AG04449 (cell line): ENCODE results near the gene HDAC4.

Experiments used
- CTCF ChIA-PET: fragments of 350-600 bp; formaldehyde crosslinking; extraction: SDS; loops from one replicate; lab custom pipeline; 2021; ENCODE audit warnings: antibody characterized with exemption; lab: Yijun Ruan, JAX
- POLR2A ChIA-PET: fragments of 400-600, 350-600 bp; formaldehyde crosslinking; extraction: SDS; loops from one replicate; lab custom pipeline; 2020; ENCODE audit warnings: antibody characterized with exemption, inconsistent platforms; lab: Yijun Ruan, JAX
- DNase-seq: peaks from one replicate; pipeline ENCODE4 v3.0.0-alpha.2; 2010; ENCODE audit warnings: low read depth, low spot score
- H3K4me3 ChIP-seq: 2 replicates; pipeline ENCODE4 v1.5.1; 2011; ENCODE audit warnings: low read depth, mild to moderate bottlenecking, control low read depth, low read length
- TF ChIP-seq, protein P1 (sequence below): IDR thresholded peaks from one replicate; pipeline ENCODE4 v1.5.1; 2011; ENCODE audit warnings: mild to moderate bottlenecking, moderate library complexity, low read length, control low read depth, inconsistent platforms; ENCODE audit not compliant: insufficient read depth; ENCODE audit errors: missing control alignments

Gene HDAC4

GRCh38 chr2:239354132-239354790 lies 46.6 kb downstream of the HDAC4 start:
- ChIA-PET POLR2A (no interaction called here), CTCF (no interaction called here)
- TF ChIP-seq, protein P1, sequence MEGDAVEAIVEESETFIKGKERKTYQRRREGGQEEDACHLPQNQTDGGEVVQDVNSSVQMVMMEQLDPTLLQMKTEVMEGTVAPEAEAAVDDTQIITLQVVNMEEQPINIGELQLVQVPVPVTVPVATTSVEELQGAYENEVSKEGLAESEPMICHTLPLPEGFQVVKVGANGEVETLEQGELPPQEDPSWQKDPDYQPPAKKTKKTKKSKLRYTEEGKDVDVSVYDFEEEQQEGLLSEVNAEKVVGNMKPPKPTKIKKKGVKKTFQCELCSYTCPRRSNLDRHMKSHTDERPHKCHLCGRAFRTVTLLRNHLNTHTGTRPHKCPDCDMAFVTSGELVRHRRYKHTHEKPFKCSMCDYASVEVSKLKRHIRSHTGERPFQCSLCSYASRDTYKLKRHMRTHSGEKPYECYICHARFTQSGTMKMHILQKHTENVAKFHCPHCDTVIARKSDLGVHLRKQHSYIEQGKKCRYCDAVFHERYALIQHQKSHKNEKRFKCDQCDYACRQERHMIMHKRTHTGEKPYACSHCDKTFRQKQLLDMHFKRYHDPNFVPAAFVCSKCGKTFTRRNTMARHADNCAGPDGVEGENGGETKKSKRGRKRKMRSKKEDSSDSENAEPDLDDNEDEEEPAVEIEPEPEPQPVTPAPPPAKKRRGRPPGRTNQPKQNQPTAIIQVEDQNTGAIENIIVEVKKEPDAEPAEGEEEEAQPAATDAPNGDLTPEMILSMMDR, result no peak
- no peak overlapping the region for H3K4me3 ChIP-seq
- no peak for DNase-seq

DNA sequence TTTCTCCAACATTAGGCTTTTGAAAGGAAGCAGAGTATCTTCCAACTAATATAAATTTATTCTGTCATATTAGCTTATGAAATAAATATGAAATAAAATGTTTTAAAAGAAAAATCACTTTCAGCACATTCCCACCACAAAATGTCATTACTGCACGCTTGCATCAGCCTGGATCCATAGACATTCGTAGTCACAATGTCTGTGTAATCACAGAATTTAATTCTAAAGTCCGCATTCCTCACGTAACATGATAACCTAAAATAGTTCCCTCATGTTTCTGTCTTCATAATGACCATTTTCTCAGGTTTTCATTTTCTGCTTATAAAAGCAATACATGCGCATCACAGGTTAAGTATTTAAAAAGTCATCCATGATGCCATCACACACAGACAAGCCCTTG lies 47.1 kb downstream of the HDAC4 start:
- DNase-seq, result no peak
- ChIA-PET CTCF (no interaction called here), POLR2A (no interaction called here)
- TF ChIP-seq, protein P1, result no peak
- no peak overlapping the region for H3K4me3 ChIP-seq

DNA sequence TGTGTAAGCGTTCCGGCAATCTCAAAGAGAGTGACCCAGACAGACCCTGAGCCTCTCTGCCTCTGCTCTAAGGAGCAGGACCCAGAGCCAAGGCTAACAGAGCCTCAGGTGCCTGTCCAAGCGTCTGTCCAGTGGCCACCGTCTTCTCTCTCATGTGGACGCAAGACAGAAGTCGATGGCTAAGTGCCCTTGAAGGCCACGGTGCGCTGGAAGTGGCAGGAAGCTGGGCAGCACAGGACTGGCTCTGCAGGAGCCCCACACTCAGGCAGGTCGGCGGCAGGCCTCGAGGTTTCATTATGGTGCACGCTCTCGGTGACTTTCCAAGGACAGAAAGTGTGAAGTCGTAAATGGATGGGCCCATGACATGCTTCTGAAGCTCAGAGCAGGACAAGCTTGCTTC lies 49.1 kb downstream of the HDAC4 start:
- H3K4me3 ChIP-seq, result no peak overlapping the region
- no peak for DNase-seq
- ChIA-PET POLR2A (no interaction called here), CTCF (no interaction called here)
- TF ChIP-seq, protein P1, result no peak

DNA sequence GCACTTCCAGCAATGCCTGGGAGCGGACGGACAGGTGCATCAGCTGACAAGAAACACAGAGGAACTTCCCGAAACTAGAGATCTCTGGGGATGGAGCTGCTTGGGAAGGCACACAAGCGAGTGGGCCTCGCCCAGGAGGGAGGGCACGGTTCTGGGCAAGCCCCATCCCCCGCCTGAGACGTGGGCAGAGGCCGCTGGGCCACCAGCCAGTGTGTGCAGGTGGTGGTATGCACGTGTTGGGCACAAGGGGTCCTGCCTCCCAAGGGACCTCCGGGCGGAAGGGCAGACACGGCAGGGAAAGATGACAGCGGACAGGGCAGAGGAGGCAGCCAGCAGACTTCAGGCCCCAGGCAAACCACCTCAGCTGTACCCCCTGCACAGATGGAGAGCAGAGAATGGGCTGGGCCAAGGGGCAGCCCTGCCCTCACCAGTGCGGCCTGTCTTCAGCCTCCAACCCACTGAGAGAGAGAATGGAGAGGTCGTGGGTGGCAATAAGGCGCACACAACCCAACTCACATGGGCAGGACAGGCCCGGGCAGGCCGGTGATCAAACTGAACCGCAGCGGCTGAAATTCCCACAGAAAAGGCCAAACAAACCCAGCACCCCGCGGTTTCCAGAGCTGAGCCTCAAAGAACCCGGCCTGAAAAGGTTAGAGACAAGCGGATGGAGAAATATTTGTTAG lies 51.2 kb downstream of the HDAC4 start:
- ChIA-PET POLR2A (no interaction called here), CTCF (interaction anchor here (1.0 kb wide), 1 partner anchor 205 kb away, joined by 4 read pairs; no protein-coding TSS in a partner anchor)
- H3K4me3 ChIP-seq, result no peak overlapping the region
- DNase-seq, result no peak
- TF ChIP-seq, protein P1, result no peak

DNA sequence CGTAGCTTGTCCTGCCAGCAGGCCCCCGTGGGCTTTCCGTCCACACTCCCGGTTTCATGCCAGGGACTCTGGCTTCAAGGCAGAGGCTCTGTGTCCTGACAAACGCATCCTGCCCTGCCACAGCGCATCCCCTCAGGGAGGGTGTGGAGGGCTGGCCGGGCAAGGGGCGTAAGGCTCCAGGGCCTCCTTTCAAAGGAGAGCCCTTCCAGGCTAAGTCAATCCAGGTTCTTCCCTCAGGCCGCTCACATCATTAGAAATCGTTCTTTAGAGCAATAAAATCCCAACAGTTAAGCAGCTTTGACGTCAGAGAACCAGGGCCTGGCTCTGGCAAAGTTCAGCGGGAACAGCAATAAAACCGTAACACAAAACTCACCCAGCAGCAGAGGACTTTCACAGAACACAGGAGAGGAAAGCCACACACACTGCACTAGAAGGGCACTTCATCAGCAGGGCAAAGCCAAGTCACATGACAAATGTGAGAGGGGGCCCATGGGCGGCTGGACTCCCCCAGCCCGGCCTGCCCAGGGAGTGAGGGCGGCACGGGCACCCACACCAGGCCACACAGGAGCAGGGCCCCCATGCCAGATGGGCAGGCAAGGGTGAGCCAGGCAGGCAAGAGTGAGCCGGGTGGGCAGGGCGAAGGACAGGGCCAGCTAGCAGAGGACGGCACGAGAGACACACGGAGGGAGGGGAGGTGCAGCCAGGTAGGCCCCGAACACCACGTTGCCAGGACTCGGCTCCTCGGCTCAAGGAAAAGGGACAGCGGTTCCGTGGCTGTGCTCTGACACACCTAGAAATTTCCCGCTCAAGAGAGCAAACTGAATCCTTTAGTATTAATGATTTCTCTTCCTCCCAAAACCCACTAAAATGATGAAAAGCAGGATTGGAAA lies 52.0 kb downstream of the HDAC4 start:
- CTCF ChIA-PET, result interaction anchor here (1.3 kb wide), 1 partner anchor 10 kb away, joined by 4 read pairs; no protein-coding TSS in a partner anchor
- POLR2A ChIA-PET, result no interaction called here

More for the DNA sequence above, 52.0 kb downstream of the HDAC4 start:
- no peak for DNase-seq
- TF ChIP-seq, protein P1, result no peak
- no peak overlapping the region for H3K4me3 ChIP-seq
